ENCODE data around the gene APBB2.
A peak's percentile ranks its signal among the peaks of the same experiment; 100 is the strongest.

The APBB2 gene

GRCh38 chr4:40812856-40813255 is 401.5 kb downstream of the APBB2 start:
- ChIA-PET CTCF (interaction anchor here (0.9 to 1.5 kb wide), 2 partner anchors 31 to 36 kb away, joined by 3 read pairs; no protein-coding TSS in a partner anchor), POLR2A (no interaction called here)
- no peak for DNase-seq (ENCODE audit: extremely low spot score)
- TF ChIP-seq, protein P1, sequence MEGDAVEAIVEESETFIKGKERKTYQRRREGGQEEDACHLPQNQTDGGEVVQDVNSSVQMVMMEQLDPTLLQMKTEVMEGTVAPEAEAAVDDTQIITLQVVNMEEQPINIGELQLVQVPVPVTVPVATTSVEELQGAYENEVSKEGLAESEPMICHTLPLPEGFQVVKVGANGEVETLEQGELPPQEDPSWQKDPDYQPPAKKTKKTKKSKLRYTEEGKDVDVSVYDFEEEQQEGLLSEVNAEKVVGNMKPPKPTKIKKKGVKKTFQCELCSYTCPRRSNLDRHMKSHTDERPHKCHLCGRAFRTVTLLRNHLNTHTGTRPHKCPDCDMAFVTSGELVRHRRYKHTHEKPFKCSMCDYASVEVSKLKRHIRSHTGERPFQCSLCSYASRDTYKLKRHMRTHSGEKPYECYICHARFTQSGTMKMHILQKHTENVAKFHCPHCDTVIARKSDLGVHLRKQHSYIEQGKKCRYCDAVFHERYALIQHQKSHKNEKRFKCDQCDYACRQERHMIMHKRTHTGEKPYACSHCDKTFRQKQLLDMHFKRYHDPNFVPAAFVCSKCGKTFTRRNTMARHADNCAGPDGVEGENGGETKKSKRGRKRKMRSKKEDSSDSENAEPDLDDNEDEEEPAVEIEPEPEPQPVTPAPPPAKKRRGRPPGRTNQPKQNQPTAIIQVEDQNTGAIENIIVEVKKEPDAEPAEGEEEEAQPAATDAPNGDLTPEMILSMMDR (IDR thresholded peaks at IDR 0.05; ENCODE audit: control extremely low read depth, extremely low read depth, low read depth, missing control alignments), result no peak

- TF ChIP-seq, protein P1 (IDR thresholded peaks at IDR 0.05; ENCODE audit: control extremely low read depth, extremely low read depth, low read depth, missing control alignments), result no peak
- no peak for DNase-seq (ENCODE audit: extremely low spot score)
- CTCF ChIA-PET, result interaction anchor here (1.2 to 1.5 kb wide), 2 partner anchors 11 to 31 kb away, joined by 3 read pairs; no protein-coding TSS in a partner anchor
- POLR2A ChIA-PET, result no interaction called here
Measured at GRCh38 chr4:40812386-40812785, 402.0 kb downstream of the APBB2 start.

DNA sequence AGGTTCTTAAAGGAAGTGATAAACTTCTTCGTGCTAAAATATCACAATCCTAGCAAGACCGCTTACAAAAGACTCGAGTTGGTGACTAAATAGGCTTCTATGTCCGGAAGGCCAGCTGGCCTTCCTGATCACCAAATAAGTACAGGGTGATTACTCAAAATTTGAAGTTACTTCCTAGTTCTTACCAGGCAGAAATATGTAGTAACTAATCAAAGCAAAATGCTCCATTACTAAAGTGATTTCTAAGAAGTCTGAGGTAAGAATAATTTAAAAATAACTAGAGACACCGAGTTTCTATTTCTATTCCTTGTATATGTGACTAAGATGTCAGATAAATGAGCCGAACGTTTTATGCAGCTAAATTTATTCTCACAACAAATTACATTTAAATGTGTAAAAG is 402.4 kb downstream of the APBB2 start:
- TF ChIP-seq, protein P1 (IDR thresholded peaks at IDR 0.05; ENCODE audit: control extremely low read depth, extremely low read depth, low read depth, missing control alignments), result no peak
- no peak for DNase-seq (ENCODE audit: extremely low spot score)
- ChIA-PET CTCF (interaction anchor here (1.2 to 1.5 kb wide), 2 partner anchors 11 to 32 kb away, joined by 3 read pairs; no protein-coding TSS in a partner anchor), POLR2A (no interaction called here)

DNA sequence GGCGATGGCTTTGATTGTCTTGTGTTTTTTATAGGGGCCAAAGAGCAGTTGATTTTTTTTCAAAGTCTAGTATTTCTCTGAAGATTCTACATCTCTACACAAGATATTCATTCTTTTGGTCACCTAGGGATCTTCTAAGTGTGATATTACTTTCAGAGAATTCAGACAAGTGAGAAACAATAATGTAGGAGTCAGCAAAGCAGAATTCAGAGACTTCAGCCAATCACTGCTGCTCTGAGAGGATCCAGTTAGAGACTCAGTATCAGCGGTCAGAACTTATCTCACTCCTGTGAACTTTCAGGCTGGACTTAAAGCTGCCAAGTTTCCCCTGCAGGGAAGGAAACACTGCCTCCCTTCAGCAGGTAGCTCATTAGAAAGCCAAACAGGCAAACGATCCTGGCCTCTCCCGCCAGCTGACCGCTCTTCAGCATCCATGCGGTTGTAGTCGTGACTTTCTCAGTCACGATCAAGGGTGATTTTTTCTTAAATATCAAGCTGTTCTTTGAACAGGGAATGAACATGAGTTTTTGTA is 405.4 kb downstream of the APBB2 start:
- TF ChIP-seq, protein P1 (IDR thresholded peaks at IDR 0.05; ENCODE audit: control extremely low read depth, extremely low read depth, low read depth, missing control alignments), result no peak
- ChIA-PET CTCF (interaction anchor here (0.7 to 1.8 kb wide), 2 partner anchors 9 to 34 kb away, joined by 3 to 8 read pairs; no protein-coding TSS in a partner anchor), POLR2A (no interaction called here)
- DNase-seq (ENCODE audit: extremely low spot score), result no peak

DNA sequence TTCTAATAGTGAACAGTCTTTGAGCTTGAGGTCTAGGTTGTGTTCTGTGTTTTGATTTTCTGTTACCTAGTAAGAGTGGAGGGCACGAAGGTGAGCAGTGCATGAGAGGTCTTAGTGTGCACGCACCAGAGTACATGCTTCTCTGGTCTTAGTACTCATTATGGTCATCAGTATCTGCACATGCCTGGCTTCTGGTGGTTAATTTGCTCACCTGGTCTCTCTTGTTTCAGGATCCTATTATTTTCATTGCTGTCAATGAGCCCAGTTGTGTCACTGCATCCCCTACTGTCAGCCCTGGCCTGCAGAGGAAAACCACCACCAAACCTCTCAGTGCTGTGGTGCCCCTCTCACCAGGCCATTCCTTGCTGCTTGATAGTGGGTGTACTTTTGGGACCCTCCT is 409.7 kb downstream of the APBB2 start:
- TF ChIP-seq, protein P1 (IDR thresholded peaks at IDR 0.05; ENCODE audit: control extremely low read depth, extremely low read depth, low read depth, missing control alignments), result no peak
- CTCF ChIA-PET, result interaction anchor here (1.2 kb wide), 1 partner anchor 125 kb away, joined by 3 read pairs; no protein-coding TSS in a partner anchor
- POLR2A ChIA-PET, result no interaction called here
- DNase-seq (ENCODE audit: extremely low spot score), result no peak

DNA sequence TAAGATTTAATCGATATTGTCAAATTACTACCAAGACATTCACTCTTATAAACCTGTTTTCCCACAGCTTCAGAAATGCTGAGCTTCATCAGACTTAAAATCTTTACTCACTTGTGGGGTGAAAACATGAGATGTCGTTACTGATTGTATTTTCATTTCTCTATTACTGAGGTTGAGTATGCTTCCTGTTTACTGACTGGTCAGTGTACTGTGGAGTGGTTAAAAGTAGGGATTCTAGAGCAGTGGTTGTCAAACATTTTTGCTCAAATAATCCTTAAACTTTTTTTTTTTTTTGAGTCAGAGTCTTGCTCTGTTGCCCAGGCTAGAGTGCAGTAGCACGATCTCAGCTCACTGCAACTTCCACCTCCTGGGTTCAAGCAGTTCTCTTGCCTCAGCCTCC is 414.3 kb downstream of the APBB2 start:
- CTCF ChIA-PET, result interaction anchor here (0.7 to 2.1 kb wide), 5 partner anchors 10 to 98 kb away, joined by 3 to 11 read pairs (median 4); no protein-coding TSS in a partner anchor

More for the DNA sequence above, 414.3 kb downstream of the APBB2 start:
- TF ChIP-seq, protein P1 (IDR thresholded peaks at IDR 0.05; ENCODE audit: control extremely low read depth, extremely low read depth, low read depth, missing control alignments), result no peak
- POLR2A ChIA-PET, result no interaction called here
- peak; percentile 28 for DNase-seq (ENCODE audit: extremely low spot score)

Measured in GM10248 (cell line).